ENCODE measurements around the gene ZNF827. TPM values are rescaled to one million over a fixed set of nuclear protein-coding genes. Genes with fewer than 3 reads are reported as not detected.

ZNF827 gene
- total RNA-seq, 1 experiment from 2014 or later, result 29.4 TPM

DNA sequence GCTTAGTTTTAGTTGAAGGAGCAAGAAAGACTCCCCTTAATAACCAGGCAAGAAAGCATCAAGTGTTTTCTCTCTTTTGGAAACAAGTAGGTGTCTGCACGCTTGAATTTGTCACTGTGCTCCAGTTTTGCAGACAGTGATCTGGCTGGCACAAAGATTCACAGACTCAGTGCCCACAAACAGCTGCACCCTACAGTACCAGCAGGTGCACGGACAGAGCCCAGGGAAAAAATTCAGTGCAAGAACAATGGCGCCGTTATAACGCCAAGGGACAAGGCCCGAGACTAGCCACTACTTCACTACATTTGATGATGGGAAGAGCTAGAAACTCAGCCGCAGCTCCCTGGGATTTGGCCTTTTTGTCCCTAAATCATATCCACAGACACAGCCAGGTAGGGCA lies 56.0 kb downstream of the ZNF827 start:
- Histone ChIP-seq H3K27ac (ENCODE audit: insufficient read length, low read depth, low read length) (no peak overlapping the region), H2BK5ac (ENCODE audit: insufficient read length, low read length) (no peak overlapping the region), H4K91ac (ENCODE audit: insufficient read length, low read depth, low read length) (no peak overlapping the region), H3K4me1 (ENCODE audit: insufficient read depth, low read length) (peaks cover 18% of the 10 kb centered on the region), H4K5ac (ENCODE audit: insufficient read length, low read depth, low read length) (no peak overlapping the region), H3K9me3 (ENCODE audit: control insufficient read depth, low read depth, low read length) (no peaks in the 10 kb centered on the region), H3K23ac (ENCODE audit: insufficient read length, low read depth, low read length) (no peak overlapping the region), H3K56ac (ENCODE audit: insufficient read length, low read depth, low read length) (no peak overlapping the region), H2AFZ (ENCODE audit: low read length) (no peak overlapping the region), H3K27me3 (ENCODE audit: insufficient read depth, low read length) (no peaks in the 10 kb centered on the region), H3T11ph (ENCODE audit: low read length) (no peak overlapping the region), H3K9ac (ENCODE audit: extremely low read depth, insufficient read length, low read length) (no peak overlapping the region), H2BK15ac (ENCODE audit: low read depth, low read length) (no peak overlapping the region), H3K18ac (ENCODE audit: insufficient read length, low read depth, low read length) (no peak overlapping the region), H4K8ac (replicated peaks; ENCODE audit: insufficient read length, low read depth, low read length) (no peak overlapping the region), H2BK20ac (ENCODE audit: low read depth, low read length, poor library complexity, severe bottlenecking) (no peak overlapping the region), H4K20me1 (ENCODE audit: control insufficient read depth, insufficient read depth, insufficient read length) (peaks cover 2% of the 10 kb centered on the region), H3K79me1 (ENCODE audit: insufficient read depth, low read depth, low read length, poor library complexity, severe bottlenecking) (no peaks in the 10 kb centered on the region), H3K14ac (ENCODE audit: insufficient read depth, low read length) (no peak overlapping the region), H3K4ac (ENCODE audit: low read depth, low read length) (no peak overlapping the region), H3K4me2 (ENCODE audit: insufficient read depth, insufficient read length, low read length) (no peak overlapping the region), H2BK120ac (ENCODE audit: low read depth, low read length, poor library complexity, severe bottlenecking) (no peak overlapping the region), H2BK12ac (ENCODE audit: insufficient read length, low read depth, low read length) (no peak overlapping the region), H2AK5ac (ENCODE audit: insufficient read length, low read length) (no peak overlapping the region), H3K79me2 (ENCODE audit: insufficient read depth, low read length) (peaks cover 8% of the 10 kb centered on the region; the same call in 1 of the 2 replicates), H3K23me2 (ENCODE audit: insufficient read length, low read depth, low read length, poor library complexity, severe bottlenecking) (peaks cover 2% of the 10 kb centered on the region)
- Mint-ChIP-seq H3K4me1 (peaks cover 64 to 68% of the 10 kb centered on the region in 2 experiments), H3K36me3 (ENCODE audit: insufficient read depth in 1 of 3, low read depth in 3 of 3) (peaks cover 23 to 59% (median 25%) of the 10 kb centered on the region in 3 experiments), H3K4me3 (no peak overlapping the region), H3K9me3 (no peaks in the 10 kb centered on the region), H3K27me3 (ENCODE audit: low read depth) (no peaks in the 10 kb centered on the region), H3K27ac (peak overlapping the region; percentile 54 to 94 (median 80); a peak in 4 of 7 replicates)
- no CpG with 5 or more reads among the region's 7 CpGs for WGBS (ENCODE audit: extremely low coverage, insufficient read length, low lambda C conversion rate)
- no peak for TF ChIP-seq CTCF (conservative IDR thresholded peaks at IDR 0.05)
- DNase-seq, result no peak

All from H9 (cell line).